Fibroblast of lung (primary cell): Measurements from ENCODE around the gene DRC7.

Experiments used
- EZH2 ChIP-seq: IDR thresholded peaks from 2 replicates; pipeline ENCODE4 v1.5.1; 2012; ENCODE audit warnings: low read length, control low read depth, mild to moderate bottlenecking; ENCODE audit errors: missing control alignments
- TF ChIP-seq, protein P1 (sequence below), 2 donors: IDR thresholded peaks in 1 of 2; conservative IDR thresholded peaks in 1 of 2; 1 replicate in 1 of 2; 2 replicates in 1 of 2; pipeline ENCODE4 v1.5.1; 2011 to 2012; ENCODE audit warnings: low read length in 2 of 2, control low read depth in 1 of 2, inconsistent platforms in 1 of 2, low read depth in 1 of 2, mild to moderate bottlenecking in 1 of 2

DNA sequence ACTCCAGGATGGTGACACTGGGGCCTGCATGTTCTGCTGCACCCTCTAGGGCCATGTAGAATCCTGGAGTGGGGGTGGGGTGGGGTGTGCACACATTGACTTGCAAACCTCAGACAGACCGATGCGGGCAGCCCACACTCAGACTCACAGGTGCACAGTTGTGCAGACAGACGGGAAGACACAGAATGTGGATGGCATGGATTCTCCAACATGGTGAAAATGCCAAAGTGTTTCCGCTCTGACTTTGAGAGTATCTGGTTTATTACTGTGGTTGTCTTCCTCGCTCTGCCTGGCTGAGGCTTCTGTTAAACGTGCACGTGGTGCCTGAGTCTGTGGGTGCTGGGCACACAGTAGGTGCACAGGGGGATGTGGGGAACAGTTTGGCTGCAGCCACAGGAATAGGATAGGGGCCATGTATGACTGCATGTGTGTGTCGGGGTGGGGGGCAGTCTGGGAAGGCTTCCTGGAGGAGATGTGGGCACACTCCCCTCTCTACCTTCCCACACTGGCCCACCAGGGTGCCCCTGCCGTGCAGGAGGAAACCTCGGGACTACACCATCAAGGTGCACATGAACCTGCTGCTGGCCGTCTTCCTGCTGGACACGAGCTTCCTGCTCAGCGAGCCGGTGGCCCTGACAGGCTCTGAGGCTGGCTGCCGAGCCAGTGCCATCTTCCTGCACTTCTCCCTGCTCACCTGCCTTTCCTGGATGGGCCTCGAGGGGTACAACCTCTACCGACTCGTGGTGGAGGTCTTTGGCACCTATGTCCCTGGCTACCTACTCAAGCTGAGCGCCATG is 35.5 kb upstream of the DRC7 start:
- no peak for TF ChIP-seq EZH2
- TF ChIP-seq, protein P1, sequence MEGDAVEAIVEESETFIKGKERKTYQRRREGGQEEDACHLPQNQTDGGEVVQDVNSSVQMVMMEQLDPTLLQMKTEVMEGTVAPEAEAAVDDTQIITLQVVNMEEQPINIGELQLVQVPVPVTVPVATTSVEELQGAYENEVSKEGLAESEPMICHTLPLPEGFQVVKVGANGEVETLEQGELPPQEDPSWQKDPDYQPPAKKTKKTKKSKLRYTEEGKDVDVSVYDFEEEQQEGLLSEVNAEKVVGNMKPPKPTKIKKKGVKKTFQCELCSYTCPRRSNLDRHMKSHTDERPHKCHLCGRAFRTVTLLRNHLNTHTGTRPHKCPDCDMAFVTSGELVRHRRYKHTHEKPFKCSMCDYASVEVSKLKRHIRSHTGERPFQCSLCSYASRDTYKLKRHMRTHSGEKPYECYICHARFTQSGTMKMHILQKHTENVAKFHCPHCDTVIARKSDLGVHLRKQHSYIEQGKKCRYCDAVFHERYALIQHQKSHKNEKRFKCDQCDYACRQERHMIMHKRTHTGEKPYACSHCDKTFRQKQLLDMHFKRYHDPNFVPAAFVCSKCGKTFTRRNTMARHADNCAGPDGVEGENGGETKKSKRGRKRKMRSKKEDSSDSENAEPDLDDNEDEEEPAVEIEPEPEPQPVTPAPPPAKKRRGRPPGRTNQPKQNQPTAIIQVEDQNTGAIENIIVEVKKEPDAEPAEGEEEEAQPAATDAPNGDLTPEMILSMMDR (conservative IDR thresholded peaks at IDR 0.05 in 1 of 2, IDR thresholded peaks at IDR 0.05 in 1 of 2; ENCODE audit: low read depth in 1 of 2, low read length in 2 of 2): no peak
